H9 (cell line): Measurements from ENCODE around the gene TBC1D30. TPM values are rescaled to one million over a fixed set of nuclear protein-coding genes. Genes with fewer than 3 reads are reported as not detected.

Experiments
- DNase-seq: peaks from one replicate; pipeline ENCODE4 v3.0.0-alpha.2; 2017
- H2AFZ ChIP-seq: one replicate; pipeline ENCODE4 v1.6.1; 2013; ENCODE audit warnings: mild to moderate bottlenecking, low read length, control low read depth, moderate library complexity
- H2AK5ac ChIP-seq: 2 replicates; pipeline ENCODE4 v1.6.1; 2013; ENCODE audit warnings: low read length, control low read depth, mixed read lengths; ENCODE audit not compliant: insufficient read length
- H2BK120ac ChIP-seq: one replicate; pipeline ENCODE4 v1.6.1; 2013; ENCODE audit warnings: low read depth, mild to moderate bottlenecking, low read length, control low read depth, inconsistent platforms; ENCODE audit not compliant: poor library complexity, severe bottlenecking
- H2BK12ac ChIP-seq: 2 replicates; pipeline ENCODE4 v1.6.1; 2013; ENCODE audit warnings: low read length, control low read depth, mixed read lengths, low read depth; ENCODE audit not compliant: insufficient read length
- H2BK15ac ChIP-seq: 2 replicates; pipeline ENCODE4 v1.6.1; 2013; ENCODE audit warnings: low read depth, low read length, control low read depth
- H2BK20ac ChIP-seq: one replicate; pipeline ENCODE4 v1.6.1; 2013; ENCODE audit warnings: low read depth, mild to moderate bottlenecking, low read length, control low read depth, inconsistent platforms; ENCODE audit not compliant: poor library complexity, severe bottlenecking
- H2BK5ac ChIP-seq: 2 replicates; pipeline ENCODE4 v1.6.1; 2013; ENCODE audit warnings: low read length, control low read depth, mixed read lengths; ENCODE audit not compliant: insufficient read length
- H3K14ac ChIP-seq: 2 replicates; pipeline ENCODE4 v1.6.1; 2013; ENCODE audit warnings: low read length, control low read depth; ENCODE audit not compliant: insufficient read depth
- H3K18ac ChIP-seq: 2 replicates; pipeline ENCODE4 v1.6.1; 2013; ENCODE audit warnings: low read depth, mild to moderate bottlenecking, mixed read lengths, low read length, control low read depth; ENCODE audit not compliant: insufficient read length
- H3K23ac ChIP-seq: 2 replicates; pipeline ENCODE4 v1.6.1; 2013; ENCODE audit warnings: low read length, control low read depth, mixed read lengths, low read depth; ENCODE audit not compliant: insufficient read length
- H3K23me2 ChIP-seq: 2 replicates; pipeline ENCODE4 v1.6.1; 2013; ENCODE audit warnings: low read depth, mild to moderate bottlenecking, mixed read lengths, low read length, control low read depth; ENCODE audit not compliant: insufficient read length, poor library complexity, severe bottlenecking
- H3K27ac ChIP-seq: 2 replicates; pipeline ENCODE4 v1.5.1; 2013; ENCODE audit warnings: low read length, control low read depth, mixed read lengths, low read depth; ENCODE audit not compliant: insufficient read length
- H3K27me3 ChIP-seq: 2 replicates; pipeline ENCODE4 v1.6.1; 2013; ENCODE audit warnings: low read length, control low read depth, inconsistent platforms; ENCODE audit not compliant: insufficient read depth
- H3K4ac ChIP-seq: 2 replicates; pipeline ENCODE4 v1.6.1; 2013; ENCODE audit warnings: low read depth, mild to moderate bottlenecking, control low read depth, inconsistent platforms, low read length, moderate library complexity
- H3K4me1 ChIP-seq: 2 replicates; pipeline ENCODE4 v1.6.1; 2013; ENCODE audit warnings: low read length, control low read depth, inconsistent platforms; ENCODE audit not compliant: insufficient read depth
- H3K4me2 ChIP-seq: 2 replicates; pipeline ENCODE4 v1.6.1; 2013; ENCODE audit warnings: low read length, control low read depth, mixed read lengths; ENCODE audit not compliant: insufficient read length, insufficient read depth
- H3K56ac ChIP-seq: 2 replicates; pipeline ENCODE4 v1.6.1; 2013; ENCODE audit warnings: low read depth, mild to moderate bottlenecking, mixed read lengths, low read length, control low read depth; ENCODE audit not compliant: insufficient read length
- H3K79me1 ChIP-seq: 2 replicates; pipeline ENCODE4 v1.6.1; 2013; ENCODE audit warnings: low read depth, mild to moderate bottlenecking, moderate library complexity, low read length, control low read depth, inconsistent platforms; ENCODE audit not compliant: insufficient read depth, poor library complexity, severe bottlenecking
- H3K79me2 ChIP-seq: 2 replicates; pipeline ENCODE4 v1.6.1; 2013; ENCODE audit warnings: low read length, control low read depth, inconsistent platforms; ENCODE audit not compliant: insufficient read depth
- H3K9ac ChIP-seq: 2 replicates; pipeline ENCODE4 v1.6.1; 2013; ENCODE audit warnings: low read length, control low read depth, mixed read lengths; ENCODE audit not compliant: insufficient read length; ENCODE audit errors: extremely low read depth
- H3K9me3 ChIP-seq: one replicate; pipeline ENCODE4 v1.6.1; 2013; ENCODE audit warnings: low read depth, low read length, inconsistent platforms; ENCODE audit not compliant: control insufficient read depth
- H3T11ph ChIP-seq: one replicate; pipeline ENCODE4 v1.6.1; 2013; ENCODE audit warnings: mild to moderate bottlenecking, low read length, control low read depth, inconsistent platforms
- H4K20me1 ChIP-seq: one replicate; pipeline ENCODE4 v1.6.1; 2013; ENCODE audit not compliant: control insufficient read depth, insufficient read length, insufficient read depth
- H4K5ac ChIP-seq: 2 replicates; pipeline ENCODE4 v1.6.1; 2013; ENCODE audit warnings: low read depth, mild to moderate bottlenecking, mixed read lengths, low read length, control low read depth; ENCODE audit not compliant: insufficient read length
- H4K8ac ChIP-seq: replicated peaks from 2 replicates; pipeline ENCODE4 v1.6.1; 2013; ENCODE audit warnings: low read length, control low read depth, mixed read lengths, low read depth; ENCODE audit not compliant: insufficient read length
- H4K91ac ChIP-seq: 2 replicates; pipeline ENCODE4 v1.6.1; 2013; ENCODE audit warnings: low read depth, mild to moderate bottlenecking, moderate library complexity, mixed read lengths, low read length, control low read depth; ENCODE audit not compliant: insufficient read length
- H3K27ac Mint-ChIP-seq, 3 experiments: 2 replicates in 2 of 3; 3 replicates in 1 of 3; pipeline ENCODE4 v1.8.0; 2020 to 2021; ENCODE audit warnings: mixed read lengths in 3 of 3, mild to moderate bottlenecking in 1 of 3, moderate library complexity in 1 of 3
- H3K27me3 Mint-ChIP-seq: 2 replicates; pipeline ENCODE4 v1.8.0; 2021; ENCODE audit warnings: low read depth, mild to moderate bottlenecking, moderate library complexity, mixed read lengths
- H3K36me3 Mint-ChIP-seq, 3 experiments: 2 replicates in 2 of 3; 3 replicates in 1 of 3; pipeline ENCODE4 v1.8.0; 2020 to 2021; ENCODE audit warnings: low read depth in 3 of 3, mixed read lengths in 3 of 3; ENCODE audit not compliant: insufficient read depth in 1 of 3
- H3K4me1 Mint-ChIP-seq, 2 experiments: 2 replicates each; pipeline ENCODE4 v1.8.0; 2020; ENCODE audit warnings: mixed read lengths in 2 of 2
- H3K4me3 Mint-ChIP-seq, 2 experiments: 2 replicates in 1 of 2; 3 replicates in 1 of 2; pipeline ENCODE4 v1.8.0; 2020 to 2021; ENCODE audit warnings: mild to moderate bottlenecking in 2 of 2, mixed read lengths in 2 of 2, moderate library complexity in 1 of 2
- H3K9me3 Mint-ChIP-seq, 2 experiments: 2 replicates in 1 of 2; 3 replicates in 1 of 2; pipeline ENCODE4 v1.8.0; 2020; ENCODE audit warnings: mild to moderate bottlenecking in 2 of 2, mixed read lengths in 2 of 2, moderate library complexity in 1 of 2
- WGBS: extraction: QIAGEN DNeasy Blood & Tissue Kit; methylation state at CpG from one replicate; pipeline ENCODE4 v1.1.7; 2013; ENCODE audit warnings: missing lambda C conversion rate, low lambda C conversion rate, mixed read lengths; ENCODE audit not compliant: insufficient read length; ENCODE audit errors: extremely low coverage; 5-methylcytosine and 5-hydroxymethylcytosine counted together
- total RNA-seq: library from RNA; stranded (reverse); gene quantifications from 2 replicates; pipeline ENCODE4 v1.2.1, GENCODE V29; 2021
- TF ChIP-seq, protein P1 (sequence below): fragments of 200-600 bp; sonication (generic); conservative IDR thresholded peaks from 3 replicates; pipeline ENCODE4 v1.8.0; 2021; ENCODE audit warnings: antibody characterized with exemption, mild to moderate bottlenecking

TBC1D30 gene
- total RNA-seq, 1 experiment from 2014 or later: 1.6 TPM

- Histone ChIP-seq H3K23me2 (no peaks in the 10 kb centered on the region), H3K4me2 (no peak overlapping the region), H2AK5ac (no peak overlapping the region), H2BK120ac (no peak overlapping the region), H3K18ac (no peak overlapping the region), H3K79me1 (no peaks in the 10 kb centered on the region), H4K91ac (no peak overlapping the region), H3K14ac (no peak overlapping the region), H3K56ac (no peak overlapping the region), H4K5ac (no peak overlapping the region), H2BK20ac (no peak overlapping the region), H2AFZ (no peak overlapping the region), H3K79me2 (no peaks in the 10 kb centered on the region), H3K27ac (no peak overlapping the region), H3T11ph (no peak overlapping the region), H2BK12ac (no peak overlapping the region), H4K20me1 (no peaks in the 10 kb centered on the region), H3K4ac (no peak overlapping the region), H2BK15ac (no peak overlapping the region), H3K23ac (no peak overlapping the region), H2BK5ac (no peak overlapping the region), H3K9me3 (no peaks in the 10 kb centered on the region), H3K27me3 (no peaks in the 10 kb centered on the region), H3K4me1 (peaks cover 3% of the 10 kb centered on the region; the same call in 1 of the 2 replicates), H4K8ac (no peak overlapping the region), H3K9ac (no peak overlapping the region)
- no CpG with 5 or more reads among the region's 2 CpGs for WGBS
- no peak for DNase-seq
- Mint-ChIP-seq H3K27ac (no peak overlapping the region), H3K27me3 (peaks cover 2% of the 10 kb centered on the region; the same call in 1 of the 2 replicates), H3K36me3 (no peaks in the 10 kb centered on the region), H3K4me3 (no peak overlapping the region), H3K9me3 (no peaks in the 10 kb centered on the region), H3K4me1 (peaks cover 18 to 22% of the 10 kb centered on the region in 2 experiments)
- TF ChIP-seq, protein P1, sequence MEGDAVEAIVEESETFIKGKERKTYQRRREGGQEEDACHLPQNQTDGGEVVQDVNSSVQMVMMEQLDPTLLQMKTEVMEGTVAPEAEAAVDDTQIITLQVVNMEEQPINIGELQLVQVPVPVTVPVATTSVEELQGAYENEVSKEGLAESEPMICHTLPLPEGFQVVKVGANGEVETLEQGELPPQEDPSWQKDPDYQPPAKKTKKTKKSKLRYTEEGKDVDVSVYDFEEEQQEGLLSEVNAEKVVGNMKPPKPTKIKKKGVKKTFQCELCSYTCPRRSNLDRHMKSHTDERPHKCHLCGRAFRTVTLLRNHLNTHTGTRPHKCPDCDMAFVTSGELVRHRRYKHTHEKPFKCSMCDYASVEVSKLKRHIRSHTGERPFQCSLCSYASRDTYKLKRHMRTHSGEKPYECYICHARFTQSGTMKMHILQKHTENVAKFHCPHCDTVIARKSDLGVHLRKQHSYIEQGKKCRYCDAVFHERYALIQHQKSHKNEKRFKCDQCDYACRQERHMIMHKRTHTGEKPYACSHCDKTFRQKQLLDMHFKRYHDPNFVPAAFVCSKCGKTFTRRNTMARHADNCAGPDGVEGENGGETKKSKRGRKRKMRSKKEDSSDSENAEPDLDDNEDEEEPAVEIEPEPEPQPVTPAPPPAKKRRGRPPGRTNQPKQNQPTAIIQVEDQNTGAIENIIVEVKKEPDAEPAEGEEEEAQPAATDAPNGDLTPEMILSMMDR: no peak
Observed at GRCh38 chr12:64918801-64919200, 94.4 kb downstream of the TBC1D30 start.
